ENCODE results near the gene NARF.
A peak's percentile ranks its signal among the peaks of the same experiment; 100 is the strongest.

Gene NARF

DNA sequence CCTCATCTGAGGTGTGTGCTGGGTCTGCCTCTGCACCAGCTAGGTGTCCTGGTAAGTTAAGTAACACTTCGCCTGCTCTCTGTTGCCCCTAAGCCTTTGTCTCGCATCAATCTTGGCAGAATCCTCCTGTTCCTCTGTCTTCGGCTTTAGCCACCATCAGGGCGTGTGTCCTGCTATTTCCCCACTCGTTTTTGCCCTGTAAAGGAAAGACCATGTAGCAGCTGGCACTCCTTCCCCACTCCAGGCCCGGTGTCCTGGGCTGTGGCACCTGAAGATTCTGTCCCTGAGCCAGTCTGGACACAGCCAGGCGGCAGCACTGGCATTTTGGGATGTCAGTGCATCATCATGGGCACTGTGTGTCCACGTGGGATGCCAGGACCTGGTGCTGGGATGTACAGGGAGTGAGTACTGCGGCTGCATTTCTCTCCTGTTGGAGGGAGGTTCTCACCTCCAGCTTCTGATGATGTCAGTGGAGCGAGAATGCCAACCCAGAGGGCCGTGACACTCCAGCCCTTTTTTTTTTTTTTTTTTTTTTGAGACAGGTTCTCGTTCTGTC, 34.8 kb downstream of the NARF start:
- H3K79me2 ChIP-seq = no peaks in the 10 kb centered on the region
- H3K4me2 ChIP-seq (ENCODE audit: low read length) = no peak overlapping the region
- H3K27ac ChIP-seq = no peak overlapping the region
- H3K9me3 ChIP-seq (ENCODE audit: control insufficient read depth, low read length) = no peaks in the 10 kb centered on the region
- H3K27me3 ChIP-seq (ENCODE audit: control insufficient read depth, insufficient read depth, low read length) = no peaks in the 10 kb centered on the region
- no peak overlapping the region for H3K4me3 ChIP-seq (ENCODE audit: low read depth, low read length)
- no peaks in the 10 kb centered on the region for H3K36me3 ChIP-seq (ENCODE audit: control insufficient read depth, insufficient read depth, low read length)
- H3K4me1 ChIP-seq = peaks cover 7% of the 10 kb centered on the region
- no peak overlapping the region for H2AFZ ChIP-seq
- TF ChIP-seq CTCF (IDR thresholded peaks at IDR 0.05) = no peak
- H3K9ac ChIP-seq = no peak overlapping the region

- Histone ChIP-seq H3K4me2 (ENCODE audit: low read length) (no peak overlapping the region), H3K36me3 (ENCODE audit: control insufficient read depth, insufficient read depth, low read length) (no peaks in the 10 kb centered on the region), H2AFZ (peak overlapping the region; percentile 47), H3K4me3 (ENCODE audit: low read depth, low read length) (no peak overlapping the region), H3K79me2 (no peaks in the 10 kb centered on the region), H3K27me3 (ENCODE audit: control insufficient read depth, insufficient read depth, low read length) (no peaks in the 10 kb centered on the region), H3K4me1 (peaks cover 7% of the 10 kb centered on the region), H3K9me3 (ENCODE audit: control insufficient read depth, low read length) (no peaks in the 10 kb centered on the region), H3K9ac (no peak overlapping the region), H3K27ac (peak overlapping the region; percentile 62)
- peak; percentile 98 for TF ChIP-seq CTCF (IDR thresholded peaks at IDR 0.05)
These were observed 35.9 kb downstream of the NARF start for GRCh38 chr17:82494236-82495055.

DNA sequence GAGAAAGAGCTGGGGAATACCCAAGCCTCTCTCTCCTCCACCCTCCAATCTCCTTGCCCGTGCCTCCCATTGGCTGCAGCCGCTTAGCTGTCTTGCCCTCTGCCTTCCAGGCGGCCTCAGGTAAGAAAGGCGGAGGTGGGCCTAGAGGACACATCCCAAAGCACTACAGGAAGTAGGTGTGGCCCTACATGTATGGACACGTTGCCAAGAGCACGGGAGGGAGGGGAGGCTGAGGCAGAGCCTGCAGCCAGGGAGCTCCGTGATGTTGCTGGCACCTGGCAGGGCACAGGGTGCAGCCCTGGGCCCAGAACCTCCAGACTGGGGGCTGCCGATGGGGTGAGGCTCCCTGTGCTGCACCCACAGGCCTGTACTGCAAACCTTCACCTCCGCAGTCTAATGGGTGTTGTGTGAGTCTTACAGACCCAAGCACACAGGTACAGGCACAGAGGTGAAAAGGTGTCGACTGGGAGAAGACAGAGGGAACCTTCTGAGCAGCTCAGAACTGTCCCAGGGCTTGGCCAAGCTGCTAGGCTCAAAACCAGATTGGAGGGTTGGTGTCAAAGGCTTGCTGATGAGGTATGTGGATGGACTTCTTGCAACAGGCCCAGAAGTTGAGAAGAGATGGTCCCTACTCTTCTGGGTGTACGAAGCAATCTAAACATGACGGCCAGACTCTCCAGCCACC, 37.4 kb downstream of the NARF start:
- Histone ChIP-seq H3K9ac (no peak overlapping the region), H3K9me3 (ENCODE audit: control insufficient read depth, low read length) (no peaks in the 10 kb centered on the region), H3K27me3 (ENCODE audit: control insufficient read depth, insufficient read depth, low read length) (no peaks in the 10 kb centered on the region), H3K27ac (no peak overlapping the region), H3K4me1 (peaks cover 7% of the 10 kb centered on the region), H3K4me2 (ENCODE audit: low read length) (no peak overlapping the region), H3K79me2 (no peaks in the 10 kb centered on the region), H2AFZ (no peak overlapping the region), H3K36me3 (ENCODE audit: control insufficient read depth, insufficient read depth, low read length) (no peaks in the 10 kb centered on the region), H3K4me3 (ENCODE audit: low read depth, low read length) (no peak overlapping the region)
- TF ChIP-seq CTCF (IDR thresholded peaks at IDR 0.05) = no peak

GRCh38 chr17:82496529-82497434, 38.2 kb downstream of the NARF start:
- peak overlapping the region; percentile 87 for H2AFZ ChIP-seq
- H3K9me3 ChIP-seq (ENCODE audit: control insufficient read depth, low read length) = no peaks in the 10 kb centered on the region
- TF ChIP-seq CTCF (IDR thresholded peaks at IDR 0.05) = no peak
- H3K4me1 ChIP-seq = peaks cover 7% of the 10 kb centered on the region
- H3K4me2 ChIP-seq (ENCODE audit: low read length) = peak overlapping the region; percentile 90
- H3K36me3 ChIP-seq (ENCODE audit: control insufficient read depth, insufficient read depth, low read length) = no peaks in the 10 kb centered on the region
- H3K4me3 ChIP-seq (ENCODE audit: low read depth, low read length) = peak overlapping the region; percentile 68
- no peaks in the 10 kb centered on the region for H3K27me3 ChIP-seq (ENCODE audit: control insufficient read depth, insufficient read depth, low read length)
- H3K27ac ChIP-seq = peak overlapping the region; percentile 69
- no peaks in the 10 kb centered on the region for H3K79me2 ChIP-seq
- H3K9ac ChIP-seq = no peak overlapping the region
